ENCODE measurements around the gene NOD2. TPM values are rescaled to one million over a fixed set of nuclear protein-coding genes. Genes with fewer than 3 reads are reported as not detected.

NOD2 gene
- total and polyA plus RNA-seq, 2 experiments from 2014 or later: 0.27 to 0.66 TPM

DNA sequence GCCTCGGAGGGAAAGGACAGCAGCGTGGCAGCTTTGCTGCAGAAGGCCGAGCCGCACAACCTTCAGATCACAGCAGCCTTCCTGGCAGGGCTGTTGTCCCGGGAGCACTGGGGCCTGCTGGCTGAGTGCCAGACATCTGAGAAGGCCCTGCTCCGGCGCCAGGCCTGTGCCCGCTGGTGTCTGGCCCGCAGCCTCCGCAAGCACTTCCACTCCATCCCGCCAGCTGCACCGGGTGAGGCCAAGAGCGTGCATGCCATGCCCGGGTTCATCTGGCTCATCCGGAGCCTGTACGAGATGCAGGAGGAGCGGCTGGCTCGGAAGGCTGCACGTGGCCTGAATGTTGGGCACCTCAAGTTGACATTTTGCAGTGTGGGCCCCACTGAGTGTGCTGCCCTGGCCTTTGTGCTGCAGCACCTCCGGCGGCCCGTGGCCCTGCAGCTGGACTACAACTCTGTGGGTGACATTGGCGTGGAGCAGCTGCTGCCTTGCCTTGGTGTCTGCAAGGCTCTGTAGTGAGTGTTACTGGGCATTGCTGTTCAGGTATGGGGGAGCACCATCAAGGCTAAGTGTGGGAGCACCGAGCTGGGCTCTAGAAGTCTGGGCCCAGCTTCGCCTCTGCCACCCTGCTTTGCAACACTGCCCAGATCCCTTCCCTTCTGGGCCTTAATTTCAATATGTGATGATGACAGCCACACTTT is 18.6 kb downstream of the NOD2 start (continued):
- no peak for TF ChIP-seq NANOG (IDR thresholded peaks at IDR 0.05; ENCODE audit: borderline replicate concordance)
- no peak for TF ChIP-seq ZNF114 (CRISPR knock-in tag; IDR thresholded peaks at IDR 0.05)
- no peak for TF ChIP-seq CREB1 (CRISPR knock-in tag; IDR thresholded peaks at IDR 0.05; ENCODE audit: low read depth)
- no peak for TF ChIP-seq JUNB (IDR thresholded peaks at IDR 0.05; ENCODE audit: unreplicated experiment)
- TF ChIP-seq ZNF331 (CRISPR knock-in tag; IDR thresholded peaks at IDR 0.05; ENCODE audit: low read depth): no peak

DNA sequence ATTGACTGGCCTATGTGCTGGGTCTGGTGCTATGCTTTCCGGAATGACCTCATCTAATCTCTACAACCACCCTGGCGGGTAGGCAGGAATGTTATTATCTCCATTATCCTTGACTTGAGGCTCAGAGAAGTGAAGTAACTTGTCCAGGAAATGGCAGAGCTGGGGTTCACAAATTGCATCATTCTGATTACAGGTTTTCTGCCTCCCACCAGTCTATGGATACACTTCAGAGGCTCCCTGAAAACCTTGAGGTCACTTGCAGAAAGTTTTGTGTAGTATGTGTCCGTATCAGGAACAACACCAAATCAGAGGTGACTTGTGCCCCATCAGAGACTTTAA is 19.1 kb downstream of the NOD2 start:
- H3K27ac Mint-ChIP-seq: no peak overlapping the region
- no peaks in the 10 kb centered on the region for H3K36me3 Mint-ChIP-seq (ENCODE audit: low read depth)
- H3K4me3 ChIP-seq: no peak overlapping the region
- TF ChIP-seq, protein P1, sequence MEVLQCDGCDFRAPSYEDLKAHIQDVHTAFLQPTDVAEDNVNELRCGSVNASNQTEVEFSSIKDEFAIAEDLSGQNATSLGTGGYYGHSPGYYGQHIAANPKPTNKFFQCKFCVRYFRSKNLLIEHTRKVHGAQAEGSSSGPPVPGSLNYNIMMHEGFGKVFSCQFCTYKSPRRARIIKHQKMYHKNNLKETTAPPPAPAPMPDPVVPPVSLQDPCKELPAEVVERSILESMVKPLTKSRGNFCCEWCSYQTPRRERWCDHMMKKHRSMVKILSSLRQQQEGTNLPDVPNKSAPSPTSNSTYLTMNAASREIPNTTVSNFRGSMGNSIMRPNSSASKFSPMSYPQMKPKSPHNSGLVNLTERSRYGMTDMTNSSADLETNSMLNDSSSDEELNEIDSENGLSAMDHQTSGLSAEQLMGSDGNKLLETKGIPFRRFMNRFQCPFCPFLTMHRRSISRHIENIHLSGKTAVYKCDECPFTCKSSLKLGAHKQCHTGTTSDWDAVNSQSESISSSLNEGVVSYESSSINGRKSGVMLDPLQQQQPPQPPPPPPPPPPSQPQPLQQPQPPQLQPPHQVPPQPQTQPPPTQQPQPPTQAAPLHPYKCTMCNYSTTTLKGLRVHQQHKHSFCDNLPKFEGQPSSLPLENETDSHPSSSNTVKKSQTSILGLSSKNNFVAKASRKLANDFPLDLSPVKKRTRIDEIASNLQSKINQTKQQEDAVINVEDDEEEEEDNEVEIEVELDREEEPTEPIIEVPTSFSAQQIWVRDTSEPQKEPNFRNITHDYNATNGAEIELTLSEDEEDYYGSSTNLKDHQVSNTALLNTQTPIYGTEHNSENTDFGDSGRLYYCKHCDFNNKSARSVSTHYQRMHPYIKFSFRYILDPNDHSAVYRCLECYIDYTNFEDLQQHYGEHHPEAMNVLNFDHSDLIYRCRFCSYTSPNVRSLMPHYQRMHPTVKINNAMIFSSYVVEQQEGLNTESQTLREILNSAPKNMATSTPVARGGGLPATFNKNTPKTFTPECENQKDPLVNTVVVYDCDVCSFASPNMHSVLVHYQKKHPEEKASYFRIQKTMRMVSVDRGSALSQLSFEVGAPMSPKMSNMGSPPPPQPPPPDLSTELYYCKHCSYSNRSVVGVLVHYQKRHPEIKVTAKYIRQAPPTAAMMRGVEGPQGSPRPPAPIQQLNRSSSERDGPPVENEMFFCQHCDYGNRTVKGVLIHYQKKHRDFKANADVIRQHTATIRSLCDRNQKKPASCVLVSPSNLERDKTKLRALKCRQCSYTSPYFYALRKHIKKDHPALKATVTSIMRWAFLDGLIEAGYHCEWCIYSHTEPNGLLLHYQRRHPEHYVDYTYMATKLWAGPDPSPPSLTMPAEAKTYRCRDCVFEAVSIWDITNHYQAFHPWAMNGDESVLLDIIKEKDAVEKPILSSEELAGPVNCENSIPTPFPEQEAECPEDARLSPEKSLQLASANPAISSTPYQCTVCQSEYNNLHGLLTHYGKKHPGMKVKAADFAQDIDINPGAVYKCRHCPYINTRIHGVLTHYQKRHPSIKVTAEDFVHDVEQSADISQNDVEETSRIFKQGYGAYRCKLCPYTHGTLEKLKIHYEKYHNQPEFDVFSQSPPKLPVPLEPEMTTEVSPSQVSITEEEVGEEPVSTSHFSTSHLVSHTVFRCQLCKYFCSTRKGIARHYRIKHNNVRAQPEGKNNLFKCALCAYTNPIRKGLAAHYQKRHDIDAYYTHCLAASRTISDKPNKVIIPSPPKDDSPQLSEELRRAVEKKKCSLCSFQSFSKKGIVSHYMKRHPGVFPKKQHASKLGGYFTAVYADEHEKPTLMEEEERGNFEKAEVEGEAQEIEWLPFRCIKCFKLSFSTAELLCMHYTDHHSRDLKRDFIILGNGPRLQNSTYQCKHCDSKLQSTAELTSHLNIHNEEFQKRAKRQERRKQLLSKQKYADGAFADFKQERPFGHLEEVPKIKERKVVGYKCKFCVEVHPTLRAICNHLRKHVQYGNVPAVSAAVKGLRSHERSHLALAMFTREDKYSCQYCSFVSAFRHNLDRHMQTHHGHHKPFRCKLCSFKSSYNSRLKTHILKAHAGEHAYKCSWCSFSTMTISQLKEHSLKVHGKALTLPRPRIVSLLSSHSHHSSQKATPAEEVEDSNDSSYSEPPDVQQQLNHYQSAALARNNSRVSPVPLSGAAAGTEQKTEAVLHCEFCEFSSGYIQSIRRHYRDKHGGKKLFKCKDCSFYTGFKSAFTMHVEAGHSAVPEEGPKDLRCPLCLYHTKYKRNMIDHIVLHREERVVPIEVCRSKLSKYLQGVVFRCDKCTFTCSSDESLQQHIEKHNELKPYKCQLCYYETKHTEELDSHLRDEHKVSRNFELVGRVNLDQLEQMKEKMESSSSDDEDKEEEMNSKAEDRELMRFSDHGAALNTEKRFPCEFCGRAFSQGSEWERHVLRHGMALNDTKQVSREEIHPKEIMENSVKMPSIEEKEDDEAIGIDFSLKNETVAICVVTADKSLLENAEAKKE (CRISPR knock-in tag; IDR thresholded peaks at IDR 0.05): no peak
- no peak for TF ChIP-seq POLR2AphosphoS5 (IDR thresholded peaks at IDR 0.05; ENCODE audit: low read depth)
- no peak for TF ChIP-seq STAT1 (IDR thresholded peaks at IDR 0.05; ENCODE audit: unreplicated experiment)
- no peak for TF ChIP-seq ZNF331 (CRISPR knock-in tag; IDR thresholded peaks at IDR 0.05; ENCODE audit: low read depth)
- TF ChIP-seq, protein P2, sequence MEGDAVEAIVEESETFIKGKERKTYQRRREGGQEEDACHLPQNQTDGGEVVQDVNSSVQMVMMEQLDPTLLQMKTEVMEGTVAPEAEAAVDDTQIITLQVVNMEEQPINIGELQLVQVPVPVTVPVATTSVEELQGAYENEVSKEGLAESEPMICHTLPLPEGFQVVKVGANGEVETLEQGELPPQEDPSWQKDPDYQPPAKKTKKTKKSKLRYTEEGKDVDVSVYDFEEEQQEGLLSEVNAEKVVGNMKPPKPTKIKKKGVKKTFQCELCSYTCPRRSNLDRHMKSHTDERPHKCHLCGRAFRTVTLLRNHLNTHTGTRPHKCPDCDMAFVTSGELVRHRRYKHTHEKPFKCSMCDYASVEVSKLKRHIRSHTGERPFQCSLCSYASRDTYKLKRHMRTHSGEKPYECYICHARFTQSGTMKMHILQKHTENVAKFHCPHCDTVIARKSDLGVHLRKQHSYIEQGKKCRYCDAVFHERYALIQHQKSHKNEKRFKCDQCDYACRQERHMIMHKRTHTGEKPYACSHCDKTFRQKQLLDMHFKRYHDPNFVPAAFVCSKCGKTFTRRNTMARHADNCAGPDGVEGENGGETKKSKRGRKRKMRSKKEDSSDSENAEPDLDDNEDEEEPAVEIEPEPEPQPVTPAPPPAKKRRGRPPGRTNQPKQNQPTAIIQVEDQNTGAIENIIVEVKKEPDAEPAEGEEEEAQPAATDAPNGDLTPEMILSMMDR (conservative IDR thresholded peaks at IDR 0.05; ENCODE audit: low read depth in 2 of 2): no peak
- no peak for TF ChIP-seq NANOG (IDR thresholded peaks at IDR 0.05; ENCODE audit: borderline replicate concordance)
- TF ChIP-seq CREB1 (CRISPR knock-in tag; IDR thresholded peaks at IDR 0.05; ENCODE audit: low read depth): no peak
- TF ChIP-seq JUNB (IDR thresholded peaks at IDR 0.05; ENCODE audit: unreplicated experiment): no peak
- TF ChIP-seq ZNF114 (CRISPR knock-in tag; IDR thresholded peaks at IDR 0.05): no peak
- no peak for TF ChIP-seq ETS1 (IDR thresholded peaks at IDR 0.05)
- no peak for TF ChIP-seq EZH2 (IDR thresholded peaks at IDR 0.05; ENCODE audit: low read depth, unreplicated experiment)
- TF ChIP-seq, protein P3, sequence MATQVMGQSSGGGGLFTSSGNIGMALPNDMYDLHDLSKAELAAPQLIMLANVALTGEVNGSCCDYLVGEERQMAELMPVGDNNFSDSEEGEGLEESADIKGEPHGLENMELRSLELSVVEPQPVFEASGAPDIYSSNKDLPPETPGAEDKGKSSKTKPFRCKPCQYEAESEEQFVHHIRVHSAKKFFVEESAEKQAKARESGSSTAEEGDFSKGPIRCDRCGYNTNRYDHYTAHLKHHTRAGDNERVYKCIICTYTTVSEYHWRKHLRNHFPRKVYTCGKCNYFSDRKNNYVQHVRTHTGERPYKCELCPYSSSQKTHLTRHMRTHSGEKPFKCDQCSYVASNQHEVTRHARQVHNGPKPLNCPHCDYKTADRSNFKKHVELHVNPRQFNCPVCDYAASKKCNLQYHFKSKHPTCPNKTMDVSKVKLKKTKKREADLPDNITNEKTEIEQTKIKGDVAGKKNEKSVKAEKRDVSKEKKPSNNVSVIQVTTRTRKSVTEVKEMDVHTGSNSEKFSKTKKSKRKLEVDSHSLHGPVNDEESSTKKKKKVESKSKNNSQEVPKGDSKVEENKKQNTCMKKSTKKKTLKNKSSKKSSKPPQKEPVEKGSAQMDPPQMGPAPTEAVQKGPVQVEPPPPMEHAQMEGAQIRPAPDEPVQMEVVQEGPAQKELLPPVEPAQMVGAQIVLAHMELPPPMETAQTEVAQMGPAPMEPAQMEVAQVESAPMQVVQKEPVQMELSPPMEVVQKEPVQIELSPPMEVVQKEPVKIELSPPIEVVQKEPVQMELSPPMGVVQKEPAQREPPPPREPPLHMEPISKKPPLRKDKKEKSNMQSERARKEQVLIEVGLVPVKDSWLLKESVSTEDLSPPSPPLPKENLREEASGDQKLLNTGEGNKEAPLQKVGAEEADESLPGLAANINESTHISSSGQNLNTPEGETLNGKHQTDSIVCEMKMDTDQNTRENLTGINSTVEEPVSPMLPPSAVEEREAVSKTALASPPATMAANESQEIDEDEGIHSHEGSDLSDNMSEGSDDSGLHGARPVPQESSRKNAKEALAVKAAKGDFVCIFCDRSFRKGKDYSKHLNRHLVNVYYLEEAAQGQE (IDR thresholded peaks at IDR 0.05; ENCODE audit: unreplicated experiment): no peak

More for the DNA sequence above, 19.1 kb downstream of the NOD2 start:
- H3K4me3 Mint-ChIP-seq: no peak overlapping the region
- no peak overlapping the region for H3K4me2 ChIP-seq
- H3K4me1 ChIP-seq (ENCODE audit: insufficient read depth): no peaks in the 10 kb centered on the region
- H4K20me1 ChIP-seq (replicated peaks; ENCODE audit: insufficient read depth): no peaks in the 10 kb centered on the region
- H3K27ac ChIP-seq (ENCODE audit: low read depth): no peak overlapping the region
- no peaks in the 10 kb centered on the region for H3K9me3 Mint-ChIP-seq
- H3K4me1 Mint-ChIP-seq: peaks cover 3% of the 10 kb centered on the region; the same call in 2 of the 3 replicates
- no peaks in the 10 kb centered on the region for H3K36me3 ChIP-seq (ENCODE audit: insufficient read depth)
- H3F3A ChIP-seq (replicated peaks; ENCODE audit: low read depth): no peaks in the 10 kb centered on the region
- no peak overlapping the region for H2AFZ ChIP-seq
- H3K9me2 ChIP-seq (ENCODE audit: insufficient read depth): no peaks in the 10 kb centered on the region
- no peaks in the 10 kb centered on the region for H3K27me3 ChIP-seq (ENCODE audit: insufficient read depth)
- H3K27me3 Mint-ChIP-seq (ENCODE audit: insufficient read depth, low read depth, poor library complexity): peaks cover 10% of the 10 kb centered on the region
- ATAC-seq (no peak), DNase-seq (ENCODE audit: low spot score) (no peak)
- no peaks in the 10 kb centered on the region for H3K79me2 ChIP-seq (replicated peaks; ENCODE audit: insufficient read depth)
